ENCODE data around the gene SRGAP3.

GRCh38 chr3:9184461-9184835 is 65.0 kb downstream of the SRGAP3 start:
- no peak for TF ChIP-seq EZH2 (IDR thresholded peaks at IDR 0.05; ENCODE audit: borderline replicate concordance, insufficient read depth, low read depth, low read length, poor library complexity, severe bottlenecking)
- TF ChIP-seq, protein P1, sequence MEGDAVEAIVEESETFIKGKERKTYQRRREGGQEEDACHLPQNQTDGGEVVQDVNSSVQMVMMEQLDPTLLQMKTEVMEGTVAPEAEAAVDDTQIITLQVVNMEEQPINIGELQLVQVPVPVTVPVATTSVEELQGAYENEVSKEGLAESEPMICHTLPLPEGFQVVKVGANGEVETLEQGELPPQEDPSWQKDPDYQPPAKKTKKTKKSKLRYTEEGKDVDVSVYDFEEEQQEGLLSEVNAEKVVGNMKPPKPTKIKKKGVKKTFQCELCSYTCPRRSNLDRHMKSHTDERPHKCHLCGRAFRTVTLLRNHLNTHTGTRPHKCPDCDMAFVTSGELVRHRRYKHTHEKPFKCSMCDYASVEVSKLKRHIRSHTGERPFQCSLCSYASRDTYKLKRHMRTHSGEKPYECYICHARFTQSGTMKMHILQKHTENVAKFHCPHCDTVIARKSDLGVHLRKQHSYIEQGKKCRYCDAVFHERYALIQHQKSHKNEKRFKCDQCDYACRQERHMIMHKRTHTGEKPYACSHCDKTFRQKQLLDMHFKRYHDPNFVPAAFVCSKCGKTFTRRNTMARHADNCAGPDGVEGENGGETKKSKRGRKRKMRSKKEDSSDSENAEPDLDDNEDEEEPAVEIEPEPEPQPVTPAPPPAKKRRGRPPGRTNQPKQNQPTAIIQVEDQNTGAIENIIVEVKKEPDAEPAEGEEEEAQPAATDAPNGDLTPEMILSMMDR (IDR thresholded peaks at IDR 0.05): no peak

All from B cell (primary cell).